ENCODE measurements around the gene COL21A1. TPM values are rescaled to one million over a fixed set of nuclear protein-coding genes. Genes with fewer than 3 reads are reported as not detected.

Gene COL21A1
- total RNA-seq, 1 donor from 2014 or later, result 0.57 TPM

DNA sequence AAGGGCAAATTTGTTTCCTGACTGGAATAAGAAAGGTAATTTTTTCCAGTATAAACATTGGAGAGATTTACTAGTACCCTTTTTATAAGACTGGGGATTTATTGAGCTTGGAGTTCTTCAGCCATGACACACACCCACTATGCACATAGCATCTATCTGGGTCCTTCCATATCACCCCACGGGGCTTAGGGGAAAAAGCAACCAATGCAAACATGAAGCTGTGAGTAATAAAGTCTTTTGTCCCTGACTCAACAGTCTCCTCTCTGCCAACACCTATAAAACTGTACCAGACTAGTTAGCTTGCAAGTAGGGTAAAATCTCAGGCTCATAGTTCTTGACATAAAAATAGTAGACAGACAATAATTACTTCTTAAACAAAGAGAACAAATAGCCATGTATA lies 23.4 kb downstream of the COL21A1 start:
- no peaks in the 10 kb centered on the region for H3K9me3 Mint-ChIP-seq (ENCODE audit: unreplicated experiment)
- Histone ChIP-seq H3K27me3 (ENCODE audit: insufficient read depth, low read length) (no peaks in the 10 kb centered on the region), H2AFZ (ENCODE audit: low read depth, low read length) (no peak overlapping the region), H3K9me3 (ENCODE audit: insufficient read depth, low read depth, low read length) (no peaks in the 10 kb centered on the region), H3K4me1 (ENCODE audit: insufficient read depth, low read length) (no peaks in the 10 kb centered on the region), H3K4me3 (ENCODE audit: insufficient read depth, low read depth, low read length) (no peak overlapping the region), H4K20me1 (ENCODE audit: insufficient read depth, low read length) (no peaks in the 10 kb centered on the region), H3K27ac (ENCODE audit: low read depth, low read length) (no peak overlapping the region), H3K36me3 (ENCODE audit: insufficient read depth, low read length) (no peaks in the 10 kb centered on the region), H3K4me2 (ENCODE audit: low read length) (no peak overlapping the region), H3K9ac (ENCODE audit: low read length) (no peak overlapping the region), H3K79me2 (ENCODE audit: insufficient read depth, low read length) (no peaks in the 10 kb centered on the region)
- peak; percentile 71 for FAIRE-seq
- H3K36me3 Mint-ChIP-seq (ENCODE audit: low read depth, unreplicated experiment), result no peaks in the 10 kb centered on the region
- peaks cover 2% of the 10 kb centered on the region for H3K4me1 Mint-ChIP-seq (ENCODE audit: low read depth, unreplicated experiment)
- H3K27me3 Mint-ChIP-seq (ENCODE audit: low read depth, unreplicated experiment), result no peaks in the 10 kb centered on the region
- no peak overlapping the region for H3K4me3 Mint-ChIP-seq (ENCODE audit: unreplicated experiment)
- TF ChIP-seq, protein P1, sequence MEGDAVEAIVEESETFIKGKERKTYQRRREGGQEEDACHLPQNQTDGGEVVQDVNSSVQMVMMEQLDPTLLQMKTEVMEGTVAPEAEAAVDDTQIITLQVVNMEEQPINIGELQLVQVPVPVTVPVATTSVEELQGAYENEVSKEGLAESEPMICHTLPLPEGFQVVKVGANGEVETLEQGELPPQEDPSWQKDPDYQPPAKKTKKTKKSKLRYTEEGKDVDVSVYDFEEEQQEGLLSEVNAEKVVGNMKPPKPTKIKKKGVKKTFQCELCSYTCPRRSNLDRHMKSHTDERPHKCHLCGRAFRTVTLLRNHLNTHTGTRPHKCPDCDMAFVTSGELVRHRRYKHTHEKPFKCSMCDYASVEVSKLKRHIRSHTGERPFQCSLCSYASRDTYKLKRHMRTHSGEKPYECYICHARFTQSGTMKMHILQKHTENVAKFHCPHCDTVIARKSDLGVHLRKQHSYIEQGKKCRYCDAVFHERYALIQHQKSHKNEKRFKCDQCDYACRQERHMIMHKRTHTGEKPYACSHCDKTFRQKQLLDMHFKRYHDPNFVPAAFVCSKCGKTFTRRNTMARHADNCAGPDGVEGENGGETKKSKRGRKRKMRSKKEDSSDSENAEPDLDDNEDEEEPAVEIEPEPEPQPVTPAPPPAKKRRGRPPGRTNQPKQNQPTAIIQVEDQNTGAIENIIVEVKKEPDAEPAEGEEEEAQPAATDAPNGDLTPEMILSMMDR (IDR thresholded peaks at IDR 0.05; ENCODE audit: insufficient read depth, low read depth, low read length), result no peak
- no peak for TF ChIP-seq EZH2 (IDR thresholded peaks at IDR 0.05; ENCODE audit: insufficient read depth, low read length)
- no peak overlapping the region for H3K27ac Mint-ChIP-seq (ENCODE audit: unreplicated experiment)
- peak; percentile 60 for DNase-seq (ENCODE audit: low read depth)

DNA sequence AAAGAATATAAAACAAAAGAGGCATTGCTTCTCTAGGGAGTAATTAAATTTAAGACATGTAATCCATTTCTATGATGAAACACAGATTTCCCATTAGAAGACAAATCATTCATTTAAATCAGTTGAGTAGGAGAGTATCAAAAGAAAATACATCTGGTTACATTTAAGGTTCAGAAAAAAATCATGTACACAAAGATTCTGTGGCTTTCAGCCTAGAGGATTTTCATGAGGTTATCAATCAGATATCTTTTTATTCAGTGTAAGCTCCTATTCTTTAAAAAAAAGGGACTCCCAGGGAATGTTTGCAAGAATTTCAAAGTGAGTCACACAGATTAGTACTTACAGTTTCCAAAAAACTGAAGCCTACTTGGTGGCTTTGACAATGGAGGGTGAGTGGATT lies 24.9 kb downstream of the COL21A1 start:
- TF ChIP-seq, protein P1 (IDR thresholded peaks at IDR 0.05; ENCODE audit: insufficient read depth, low read depth, low read length), result no peak
- no peak for TF ChIP-seq EZH2 (IDR thresholded peaks at IDR 0.05; ENCODE audit: insufficient read depth, low read length)
- H2AFZ ChIP-seq (ENCODE audit: low read depth, low read length), result no peak overlapping the region
- no peak overlapping the region for H3K27ac ChIP-seq (ENCODE audit: low read depth, low read length)
- Mint-ChIP-seq H3K9me3 (ENCODE audit: unreplicated experiment) (no peaks in the 10 kb centered on the region), H3K4me3 (ENCODE audit: unreplicated experiment) (no peak overlapping the region), H3K27ac (ENCODE audit: unreplicated experiment) (no peak overlapping the region), H3K36me3 (ENCODE audit: low read depth, unreplicated experiment) (no peaks in the 10 kb centered on the region), H3K4me1 (ENCODE audit: low read depth, unreplicated experiment) (peaks cover 2% of the 10 kb centered on the region), H3K27me3 (ENCODE audit: low read depth, unreplicated experiment) (no peaks in the 10 kb centered on the region)
- no peaks in the 10 kb centered on the region for H3K36me3 ChIP-seq (ENCODE audit: insufficient read depth, low read length)
- no peaks in the 10 kb centered on the region for H3K27me3 ChIP-seq (ENCODE audit: insufficient read depth, low read length)
- no peak for FAIRE-seq
- no peaks in the 10 kb centered on the region for H3K4me1 ChIP-seq (ENCODE audit: insufficient read depth, low read length)
- H3K4me3 ChIP-seq (ENCODE audit: insufficient read depth, low read depth, low read length), result no peak overlapping the region
- peak; percentile 66 for DNase-seq (ENCODE audit: low read depth)
- H3K4me2 ChIP-seq (ENCODE audit: low read length), result no peak overlapping the region
- no peaks in the 10 kb centered on the region for H3K9me3 ChIP-seq (ENCODE audit: insufficient read depth, low read depth, low read length)
- no peak overlapping the region for H3K9ac ChIP-seq (ENCODE audit: low read length)
- no peaks in the 10 kb centered on the region for H4K20me1 ChIP-seq (ENCODE audit: insufficient read depth, low read length)
- no peaks in the 10 kb centered on the region for H3K79me2 ChIP-seq (ENCODE audit: insufficient read depth, low read length)

DNA sequence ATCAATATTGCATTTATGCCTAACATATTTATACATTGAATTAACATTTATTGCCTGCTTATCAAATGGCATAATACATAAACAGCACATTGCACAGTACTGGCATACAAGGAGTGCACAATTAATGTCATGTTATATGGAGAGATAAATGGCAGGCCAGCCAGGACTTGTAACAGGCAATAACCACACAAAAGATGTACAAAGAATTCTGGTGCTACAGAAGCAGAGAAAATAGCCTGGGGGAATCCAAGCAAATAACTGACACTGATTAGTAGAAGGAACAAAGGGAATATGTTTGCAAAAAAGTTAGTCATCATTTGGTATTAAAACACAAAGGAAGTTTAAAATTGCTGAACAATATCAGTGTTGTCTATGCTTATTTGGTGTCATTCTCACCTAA lies 27.3 kb downstream of the COL21A1 start:
- Mint-ChIP-seq H3K36me3 (ENCODE audit: low read depth, unreplicated experiment) (no peaks in the 10 kb centered on the region), H3K4me1 (ENCODE audit: low read depth, unreplicated experiment) (peaks cover 2% of the 10 kb centered on the region), H3K9me3 (ENCODE audit: unreplicated experiment) (no peaks in the 10 kb centered on the region), H3K27me3 (ENCODE audit: low read depth, unreplicated experiment) (no peaks in the 10 kb centered on the region), H3K27ac (ENCODE audit: unreplicated experiment) (no peak overlapping the region), H3K4me3 (ENCODE audit: unreplicated experiment) (no peak overlapping the region)
- H4K20me1 ChIP-seq (ENCODE audit: insufficient read depth, low read length), result no peaks in the 10 kb centered on the region
- DNase-seq (ENCODE audit: low read depth) (no peak), FAIRE-seq (no peak)
- no peaks in the 10 kb centered on the region for H3K27me3 ChIP-seq (ENCODE audit: insufficient read depth, low read length)
- no peak overlapping the region for H3K4me2 ChIP-seq (ENCODE audit: low read length)
- H3K4me1 ChIP-seq (ENCODE audit: insufficient read depth, low read length), result no peaks in the 10 kb centered on the region
- H3K4me3 ChIP-seq (ENCODE audit: insufficient read depth, low read depth, low read length), result no peak overlapping the region
- H3K36me3 ChIP-seq (ENCODE audit: insufficient read depth, low read length), result no peaks in the 10 kb centered on the region
- TF ChIP-seq EZH2 (IDR thresholded peaks at IDR 0.05; ENCODE audit: insufficient read depth, low read length), result no peak
- TF ChIP-seq, protein P1 (IDR thresholded peaks at IDR 0.05; ENCODE audit: insufficient read depth, low read depth, low read length), result no peak
- H2AFZ ChIP-seq (ENCODE audit: low read depth, low read length), result no peak overlapping the region
- no peak overlapping the region for H3K9ac ChIP-seq (ENCODE audit: low read length)
- H3K79me2 ChIP-seq (ENCODE audit: insufficient read depth, low read length), result no peaks in the 10 kb centered on the region
- no peak overlapping the region for H3K27ac ChIP-seq (ENCODE audit: low read depth, low read length)
- H3K9me3 ChIP-seq (ENCODE audit: insufficient read depth, low read depth, low read length), result no peaks in the 10 kb centered on the region
